Tibial nerve (tissue), 4 donors: ENCODE measurements around the gene RBM4B.

Source experiments
- EP300 ChIP-seq, 2 donors: sonication (generic); formaldehyde crosslinking; IDR thresholded peaks; one replicate each; pipeline ENCODE4 v1.6.1; 2017; ENCODE audit warnings: antibody characterized with exemption in 2 of 2, mild to moderate bottlenecking in 1 of 2
- POLR2A ChIP-seq, 2 donors: fragments of 450-650 bp; IDR thresholded peaks; one replicate each; pipeline ENCODE4 v1.6.1; 2017; ENCODE audit warnings: antibody characterized with exemption in 2 of 2, mild to moderate bottlenecking in 2 of 2, moderate library complexity in 2 of 2
- TF ChIP-seq, protein P1 (sequence below), 5 experiments: fragments of 200-600 bp in 3 of 5; fragments of 450-650 bp in 2 of 5; sonication (generic) in 3 of 5; IDR thresholded peaks; one replicate each; pipeline ENCODE4 v1.5.1; 2016 to 2019; ENCODE audit warnings: antibody characterized with exemption in 5 of 5, mild to moderate bottlenecking in 3 of 5, moderate library complexity in 2 of 5

- TF ChIP-seq, protein P1, sequence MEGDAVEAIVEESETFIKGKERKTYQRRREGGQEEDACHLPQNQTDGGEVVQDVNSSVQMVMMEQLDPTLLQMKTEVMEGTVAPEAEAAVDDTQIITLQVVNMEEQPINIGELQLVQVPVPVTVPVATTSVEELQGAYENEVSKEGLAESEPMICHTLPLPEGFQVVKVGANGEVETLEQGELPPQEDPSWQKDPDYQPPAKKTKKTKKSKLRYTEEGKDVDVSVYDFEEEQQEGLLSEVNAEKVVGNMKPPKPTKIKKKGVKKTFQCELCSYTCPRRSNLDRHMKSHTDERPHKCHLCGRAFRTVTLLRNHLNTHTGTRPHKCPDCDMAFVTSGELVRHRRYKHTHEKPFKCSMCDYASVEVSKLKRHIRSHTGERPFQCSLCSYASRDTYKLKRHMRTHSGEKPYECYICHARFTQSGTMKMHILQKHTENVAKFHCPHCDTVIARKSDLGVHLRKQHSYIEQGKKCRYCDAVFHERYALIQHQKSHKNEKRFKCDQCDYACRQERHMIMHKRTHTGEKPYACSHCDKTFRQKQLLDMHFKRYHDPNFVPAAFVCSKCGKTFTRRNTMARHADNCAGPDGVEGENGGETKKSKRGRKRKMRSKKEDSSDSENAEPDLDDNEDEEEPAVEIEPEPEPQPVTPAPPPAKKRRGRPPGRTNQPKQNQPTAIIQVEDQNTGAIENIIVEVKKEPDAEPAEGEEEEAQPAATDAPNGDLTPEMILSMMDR (IDR thresholded peaks at IDR 0.05), result no peak
- TF ChIP-seq EP300 (IDR thresholded peaks at IDR 0.05) (no peak), POLR2A (IDR thresholded peaks at IDR 0.05) (no peak)
Observed at GRCh38 chr11:66676282-66676919, 1.3 kb downstream of the RBM4B start.
